Activated CD8-positive, alpha-beta T cell treated with anti-CD3 and anti-CD28 coated beads, Interleukin-2, amount 10 ng/mL, durations not matched to agents 7 days and 5 days (primary cell): ENCODE measurements around the gene SUPT3H. TPM values are rescaled to one million over a fixed set of nuclear protein-coding genes. Genes with fewer than 3 reads are reported as not detected.
A peak's percentile ranks its signal among the peaks of the same experiment; 100 is the strongest.

Experiments
- ATAC-seq: fragments of 150-1000 bp; cut with Tn5 transposase; one replicate; pipeline ENCODE4 v1.10.0; 2021; ENCODE audit warnings: moderate library complexity
- CTCF ChIA-PET: fragments of 350-600 bp; sonication (Branson Sonifier 250); formaldehyde crosslinking; loops from one replicate; lab custom pipeline; 2021; ENCODE audit warnings: antibody characterized with exemption; lab: Charles Lee
- POLR2A ChIA-PET: fragments of 350-600 bp; sonication (Branson Sonifier 250); formaldehyde crosslinking; loops from one replicate; lab custom pipeline; 2021; ENCODE audit warnings: antibody characterized with exemption; lab: Charles Lee
- DNase-seq: peaks from one replicate; pipeline ENCODE4 v3.0.0-alpha.2; 2020
- H3K27ac Mint-ChIP-seq: one replicate; pipeline ENCODE4 v1.8.0; 2021; ENCODE audit warnings: mild to moderate bottlenecking, mixed read lengths
- H3K27me3 Mint-ChIP-seq: one replicate; pipeline ENCODE4 v1.8.0; 2021; ENCODE audit warnings: low read depth, mixed read lengths
- H3K36me3 Mint-ChIP-seq: one replicate; pipeline ENCODE4 v1.8.0; 2021; ENCODE audit warnings: low read depth, mixed read lengths
- H3K4me1 Mint-ChIP-seq: one replicate; pipeline ENCODE4 v1.8.0; 2021; ENCODE audit warnings: low read depth, mixed read lengths
- H3K4me3 Mint-ChIP-seq: one replicate; pipeline ENCODE4 v1.8.0; 2021; ENCODE audit warnings: mild to moderate bottlenecking, mixed read lengths
- H3K9me3 Mint-ChIP-seq: one replicate; pipeline ENCODE4 v1.8.0; 2022; ENCODE audit warnings: mixed read lengths; ENCODE audit not compliant: insufficient read depth
- microRNA-seq: library from miRNA; unstranded; fragments of <30 nt; microRNA quantifications from one replicate; pipeline ENCODE4 v1.2.0, GENCODE V29; 2022
- total RNA-seq, 2 experiments: library from RNA; stranded (reverse); gene quantifications; one replicate each; pipeline ENCODE4 v1.2.3, GENCODE V29; 2021

SUPT3H gene
- total RNA-seq, 2 experiments from 2014 or later = 6.4 to 9.1 TPM

- ATAC-seq = no peak
- no peaks in the 10 kb centered on the region for H3K27me3 Mint-ChIP-seq
- no peak overlapping the region for H3K27ac Mint-ChIP-seq
- DNase-seq = no peak
- ChIA-PET CTCF (no interaction called here), POLR2A (no interaction called here)
- H3K9me3 Mint-ChIP-seq = peaks cover 17% of the 10 kb centered on the region
- H3K4me3 Mint-ChIP-seq = no peak overlapping the region
- peaks cover 22% of the 10 kb centered on the region for H3K4me1 Mint-ChIP-seq
- peaks cover 20% of the 10 kb centered on the region for H3K36me3 Mint-ChIP-seq
These were observed 588.7 kb downstream of the SUPT3H start for GRCh38 chr6:44789061-44789460.

- no peaks in the 10 kb centered on the region for H3K27me3 Mint-ChIP-seq
- no peak overlapping the region for H3K27ac Mint-ChIP-seq
- H3K36me3 Mint-ChIP-seq = peaks cover 21% of the 10 kb centered on the region
- H3K4me1 Mint-ChIP-seq = peaks cover 22% of the 10 kb centered on the region
- CTCF ChIA-PET = no interaction called here
- peaks cover 22% of the 10 kb centered on the region for H3K9me3 Mint-ChIP-seq
- no peak for ATAC-seq
- no peak for DNase-seq
- POLR2A ChIA-PET = no interaction called here
- no peak overlapping the region for H3K4me3 Mint-ChIP-seq
These were observed 589.2 kb downstream of the SUPT3H start for GRCh38 chr6:44788387-44788981.

- Mint-ChIP-seq H3K36me3 (peaks cover 23% of the 10 kb centered on the region), H3K27ac (peak overlapping the region; percentile 75), H3K27me3 (no peaks in the 10 kb centered on the region), H3K4me3 (peak overlapping the region; percentile 6), H3K4me1 (peaks cover 22% of the 10 kb centered on the region), H3K9me3 (peaks cover 25% of the 10 kb centered on the region)
- DNase-seq (peak; percentile 37), ATAC-seq (peak; percentile 84)
- POLR2A ChIA-PET = no interaction called here
- CTCF ChIA-PET = no interaction called here
These were observed 590.4 kb downstream of the SUPT3H start for GRCh38 chr6:44787254-44787834.

GRCh38 chr6:44785130-44785529 lies 592.6 kb downstream of the SUPT3H start:
- Mint-ChIP-seq H3K9me3 (peaks cover 25% of the 10 kb centered on the region), H3K4me3 (no peak overlapping the region), H3K4me1 (peaks cover 22% of the 10 kb centered on the region), H3K27ac (no peak overlapping the region), H3K36me3 (peaks cover 23% of the 10 kb centered on the region), H3K27me3 (no peaks in the 10 kb centered on the region)
- DNase-seq (no peak), ATAC-seq (no peak)
- CTCF ChIA-PET = no interaction called here
- POLR2A ChIA-PET = no interaction called here

GRCh38 chr6:44784195-44784594 lies 593.5 kb downstream of the SUPT3H start:
- no peak for ATAC-seq
- Mint-ChIP-seq H3K36me3 (peaks cover 23% of the 10 kb centered on the region), H3K9me3 (peaks cover 25% of the 10 kb centered on the region), H3K4me3 (no peak overlapping the region), H3K27ac (no peak overlapping the region), H3K4me1 (peaks cover 19% of the 10 kb centered on the region), H3K27me3 (no peaks in the 10 kb centered on the region)
- POLR2A ChIA-PET = no interaction called here
- no peak for DNase-seq
- CTCF ChIA-PET = interaction anchor here (1.1 kb wide), 1 partner anchor 193 kb away, joined by 3 read pairs; no protein-coding TSS in a partner anchor

- H3K27me3 Mint-ChIP-seq = no peaks in the 10 kb centered on the region
- POLR2A ChIA-PET = no interaction called here
- H3K9me3 Mint-ChIP-seq = peaks cover 25% of the 10 kb centered on the region
- peaks cover 9% of the 10 kb centered on the region for H3K4me1 Mint-ChIP-seq
- CTCF ChIA-PET = no interaction called here
- H3K27ac Mint-ChIP-seq = no peak overlapping the region
- no peak for DNase-seq
- ATAC-seq = no peak
- no peak overlapping the region for H3K4me3 Mint-ChIP-seq
- peaks cover 23% of the 10 kb centered on the region for H3K36me3 Mint-ChIP-seq
These were observed 594.8 kb downstream of the SUPT3H start for GRCh38 chr6:44782892-44783291.

- DNase-seq (no peak), ATAC-seq (no peak)
- Mint-ChIP-seq H3K9me3 (peaks cover 25% of the 10 kb centered on the region), H3K27me3 (no peaks in the 10 kb centered on the region), H3K4me1 (peaks cover 2% of the 10 kb centered on the region), H3K27ac (no peak overlapping the region), H3K36me3 (peaks cover 17% of the 10 kb centered on the region), H3K4me3 (no peak overlapping the region)
- ChIA-PET POLR2A (no interaction called here), CTCF (no interaction called here)
These were observed 595.7 kb downstream of the SUPT3H start for GRCh38 chr6:44781912-44782597.

- H3K9me3 Mint-ChIP-seq = peaks cover 15% of the 10 kb centered on the region
- CTCF ChIA-PET = no interaction called here
- no peaks in the 10 kb centered on the region for H3K27me3 Mint-ChIP-seq
- peaks cover 8% of the 10 kb centered on the region for H3K36me3 Mint-ChIP-seq
- H3K4me3 Mint-ChIP-seq = no peak overlapping the region
- no peaks in the 10 kb centered on the region for H3K4me1 Mint-ChIP-seq
- POLR2A ChIA-PET = no interaction called here
- DNase-seq (no peak), ATAC-seq (no peak)
- no peak overlapping the region for H3K27ac Mint-ChIP-seq
These were observed 597.6 kb downstream of the SUPT3H start for GRCh38 chr6:44780161-44780560.

GRCh38 chr6:44779130-44779826 lies 598.5 kb downstream of the SUPT3H start:
- Mint-ChIP-seq H3K36me3 (peaks cover 4% of the 10 kb centered on the region), H3K4me1 (no peaks in the 10 kb centered on the region), H3K27ac (no peak overlapping the region), H3K27me3 (no peaks in the 10 kb centered on the region), H3K4me3 (no peak overlapping the region), H3K9me3 (peaks cover 9% of the 10 kb centered on the region)
- POLR2A ChIA-PET = interaction anchor here (0.6 kb wide), 1 partner anchor 1033 kb away, joined by 3 read pairs; no protein-coding TSS in a partner anchor
- no peak for ATAC-seq
- DNase-seq = no peak
- CTCF ChIA-PET = no interaction called here

Small RNA genes within 50 kb of the gene (microRNA-seq; reads per million reads assigned to microRNA genes)
- not detected for gene MIR586

Other genes starting within 250 kb of the SUPT3H start
- gene RUNX2, start 49.6 kb downstream of the SUPT3H start, total RNA-seq = 1 to 10 TPM; 2.7 to 3.0 TPM